ENCODE data around the gene TXNRD2.

- TF ChIP-seq CTCF (IDR thresholded peaks at IDR 0.05) (no peak), POLR2A (IDR thresholded peaks at IDR 0.05) (no peak)
These were observed 48.3 kb downstream of the TXNRD2 start for GRCh38 chr22:19893363-19893762.

Data from tibial nerve (tissue), 3 donors.